ENCODE results near the gene TNNI3K.

TNNI3K gene

DNA sequence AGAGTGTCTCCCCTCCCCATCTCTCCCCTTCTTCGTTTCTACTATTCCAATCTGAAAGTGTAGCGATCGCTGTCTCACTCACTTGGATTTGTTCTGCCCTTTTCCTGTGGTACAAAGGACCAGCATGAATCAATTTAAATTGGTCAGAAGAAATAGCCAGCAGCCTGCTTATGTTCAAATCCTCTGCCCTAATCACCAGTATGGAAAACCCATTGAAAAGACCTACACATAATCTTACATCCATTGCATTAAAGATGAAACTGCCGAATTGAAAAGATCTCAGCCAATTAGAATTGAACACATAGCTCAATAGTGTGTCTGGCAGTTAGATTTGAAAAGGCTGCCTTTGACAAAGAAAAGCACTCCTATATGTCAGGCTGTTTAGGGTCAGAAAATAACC, 122.6 kb downstream of the TNNI3K start:
- no peak for DNase-seq (ENCODE audit: extremely low read depth, low read depth)
- TF ChIP-seq, protein P1, sequence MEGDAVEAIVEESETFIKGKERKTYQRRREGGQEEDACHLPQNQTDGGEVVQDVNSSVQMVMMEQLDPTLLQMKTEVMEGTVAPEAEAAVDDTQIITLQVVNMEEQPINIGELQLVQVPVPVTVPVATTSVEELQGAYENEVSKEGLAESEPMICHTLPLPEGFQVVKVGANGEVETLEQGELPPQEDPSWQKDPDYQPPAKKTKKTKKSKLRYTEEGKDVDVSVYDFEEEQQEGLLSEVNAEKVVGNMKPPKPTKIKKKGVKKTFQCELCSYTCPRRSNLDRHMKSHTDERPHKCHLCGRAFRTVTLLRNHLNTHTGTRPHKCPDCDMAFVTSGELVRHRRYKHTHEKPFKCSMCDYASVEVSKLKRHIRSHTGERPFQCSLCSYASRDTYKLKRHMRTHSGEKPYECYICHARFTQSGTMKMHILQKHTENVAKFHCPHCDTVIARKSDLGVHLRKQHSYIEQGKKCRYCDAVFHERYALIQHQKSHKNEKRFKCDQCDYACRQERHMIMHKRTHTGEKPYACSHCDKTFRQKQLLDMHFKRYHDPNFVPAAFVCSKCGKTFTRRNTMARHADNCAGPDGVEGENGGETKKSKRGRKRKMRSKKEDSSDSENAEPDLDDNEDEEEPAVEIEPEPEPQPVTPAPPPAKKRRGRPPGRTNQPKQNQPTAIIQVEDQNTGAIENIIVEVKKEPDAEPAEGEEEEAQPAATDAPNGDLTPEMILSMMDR (IDR thresholded peaks at IDR 0.05; ENCODE audit: low read depth, low read length) = no peak

DNA sequence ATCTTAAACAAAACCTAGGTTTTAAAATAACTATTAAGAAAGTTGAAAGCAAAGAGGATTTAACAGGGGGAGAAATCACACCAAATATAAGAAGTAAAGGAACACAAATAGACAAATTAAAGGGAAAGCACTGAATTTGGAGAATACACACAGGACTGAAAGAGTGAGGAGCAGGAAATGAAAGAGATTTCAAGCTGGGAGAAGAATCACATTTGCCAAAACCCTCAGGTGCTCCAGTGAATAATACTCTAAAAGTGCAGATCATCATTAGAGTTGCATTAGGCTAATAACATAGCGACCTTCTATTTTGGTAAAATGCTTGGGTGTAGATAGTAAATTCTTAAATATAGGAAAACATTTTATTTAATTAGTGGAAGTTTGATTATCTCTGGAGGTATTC, 127.5 kb downstream of the TNNI3K start:
- TF ChIP-seq, protein P1 (IDR thresholded peaks at IDR 0.05; ENCODE audit: low read depth, low read length) = no peak
- no peak for DNase-seq (ENCODE audit: extremely low read depth, low read depth)

DNA sequence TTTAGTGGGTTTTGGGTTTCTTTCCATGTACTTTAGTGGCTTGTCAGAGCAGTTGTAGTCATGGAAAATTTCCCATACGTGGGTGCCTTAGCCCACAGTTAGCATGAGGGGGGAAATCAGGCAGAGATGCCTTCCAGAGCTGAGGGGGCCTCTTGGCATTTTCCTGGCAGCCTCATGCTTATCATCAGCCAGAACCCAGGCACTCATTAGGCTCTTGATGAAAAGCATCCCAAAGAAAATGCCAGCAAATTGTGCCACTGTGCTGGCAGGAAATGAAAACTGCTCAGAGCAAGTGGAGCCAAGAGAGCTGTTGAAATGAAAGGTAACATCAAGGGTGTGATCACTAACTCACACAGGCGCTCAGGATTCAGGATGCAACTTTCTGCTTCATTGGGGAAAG, 128.0 kb downstream of the TNNI3K start:
- no peak for DNase-seq (ENCODE audit: extremely low read depth, low read depth)
- TF ChIP-seq, protein P1 (IDR thresholded peaks at IDR 0.05; ENCODE audit: low read depth, low read length) = no peak

DNA sequence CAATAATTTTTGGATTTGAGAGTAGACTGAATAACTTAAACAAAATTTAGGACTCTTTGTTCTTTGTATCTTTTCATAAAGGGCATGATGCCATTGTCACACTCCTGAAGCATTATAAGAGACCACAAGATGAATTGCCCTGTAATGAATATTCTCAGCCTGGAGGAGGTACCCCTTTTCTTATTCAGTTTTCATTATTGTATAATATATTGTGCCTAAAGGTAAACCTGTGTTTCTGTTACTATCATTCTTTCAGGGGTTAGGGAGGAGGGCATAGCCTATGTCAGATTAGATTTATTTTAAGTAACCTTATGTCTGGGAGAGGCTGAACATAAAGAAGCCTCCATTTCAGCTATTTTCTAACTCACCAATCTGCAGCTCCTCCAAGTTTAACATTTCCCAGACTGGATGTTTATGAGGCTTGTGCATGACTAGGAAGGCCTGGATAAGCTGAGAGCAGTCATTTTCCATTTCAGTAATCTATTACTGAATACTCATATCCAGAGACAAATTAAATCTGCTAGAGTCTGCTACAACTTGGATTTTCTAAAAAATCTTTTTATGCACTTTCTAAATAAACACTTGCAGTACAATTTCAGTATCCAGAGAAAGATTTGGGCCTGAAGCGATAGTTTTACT, 132.1 kb downstream of the TNNI3K start:
- TF ChIP-seq, protein P1 (IDR thresholded peaks at IDR 0.05; ENCODE audit: low read depth, low read length) = no peak

DNA sequence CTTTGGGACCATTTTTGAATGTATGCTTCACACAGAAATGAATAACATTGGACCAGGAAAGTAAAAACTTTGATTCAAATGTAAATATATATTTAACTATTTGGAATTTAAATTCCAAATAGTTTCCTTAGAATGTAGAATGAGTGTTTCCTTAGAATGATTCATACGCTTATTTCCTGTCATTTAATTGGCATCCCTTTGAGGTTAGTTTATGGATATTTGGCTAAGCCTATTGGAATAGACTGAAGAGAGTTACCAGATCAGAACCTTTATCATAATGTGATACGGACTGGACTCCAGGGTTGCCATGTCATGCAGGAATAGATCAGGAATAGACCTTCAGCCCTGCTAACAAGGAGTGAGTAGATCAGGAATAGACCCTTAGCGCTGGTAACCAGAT, 133.1 kb downstream of the TNNI3K start:
- TF ChIP-seq, protein P1 (IDR thresholded peaks at IDR 0.05; ENCODE audit: low read depth, low read length) = no peak
- DNase-seq (ENCODE audit: extremely low read depth, low read depth) = no peak

More for the DNA sequence above, 132.1 kb downstream of the TNNI3K start:
- DNase-seq (ENCODE audit: extremely low read depth, low read depth) = no peak

DNA sequence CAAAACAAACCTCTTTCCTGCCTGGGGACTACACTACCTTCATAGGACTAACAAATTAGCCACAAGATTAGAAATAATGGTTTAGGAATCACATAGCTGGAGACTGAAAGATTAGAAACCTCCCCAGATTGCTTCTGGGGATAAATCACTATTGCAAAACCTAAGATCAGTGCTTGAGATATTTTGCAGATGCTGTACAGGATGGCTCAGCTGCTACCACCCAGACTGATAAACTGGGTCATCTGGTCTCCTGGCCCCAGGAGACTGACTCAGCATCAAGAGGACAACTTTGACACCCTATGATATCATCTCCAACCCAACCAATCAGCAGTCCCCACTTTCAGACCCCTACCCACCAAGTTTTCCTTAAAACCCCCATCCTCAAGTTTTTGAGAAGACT, 140.2 kb downstream of the TNNI3K start:
- no peak for DNase-seq (ENCODE audit: extremely low read depth, low read depth)
- TF ChIP-seq, protein P1 (IDR thresholded peaks at IDR 0.05; ENCODE audit: low read depth, low read length) = no peak

DNA sequence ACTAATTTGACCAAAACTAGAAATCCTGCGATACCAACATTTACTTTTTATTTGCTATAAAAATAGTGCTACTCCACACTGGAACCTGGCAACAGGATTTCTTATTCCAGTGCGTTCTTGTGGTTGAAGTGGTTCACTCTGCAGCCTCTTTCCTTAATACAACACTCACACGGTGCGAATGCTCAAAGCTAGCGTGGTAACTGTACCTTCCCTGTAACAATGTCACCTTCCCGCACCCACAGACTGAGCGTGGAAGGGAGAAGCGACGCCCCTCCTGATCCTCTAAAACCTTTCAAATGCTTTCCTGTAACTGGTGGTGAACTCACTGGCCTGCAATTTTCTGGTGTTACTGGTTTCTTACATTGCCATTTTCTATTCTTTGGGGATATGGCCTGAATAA, 145.1 kb downstream of the TNNI3K start:
- DNase-seq (ENCODE audit: extremely low read depth, low read depth) = no peak
- TF ChIP-seq, protein P1 (IDR thresholded peaks at IDR 0.05; ENCODE audit: low read depth, low read length) = no peak

All from AG09319 (cell line).